ENCODE results near the gene SCARB2.
A peak's percentile ranks its signal among the peaks of the same experiment; 100 is the strongest.

The SCARB2 gene

GRCh38 chr4:76213415-76214176 lies at the start of gene SCARB2:
Gene SCARB2, minus strand, starts transcription at chr4:76213824. Its CDS starts 281 bp downstream, at chr4:76213543.
- peak within 1 kb of the TSS; percentile 86 for H3K9ac ChIP-seq (ENCODE audit: low read depth, low read length, poor library complexity, severe bottlenecking)
- peaks cover 54% of the 10 kb centered on the region for H3K4me1 ChIP-seq (ENCODE audit: insufficient read depth, low read length, poor library complexity, severe bottlenecking)
- H2AFZ ChIP-seq (ENCODE audit: low read length), result peak within 1 kb of the TSS; percentile 98
- 0 out of 2 replicates have a peak, but pooled peaks have one; percentile 15 for TF ChIP-seq CTCF (conservative IDR thresholded peaks at IDR 0.05; ENCODE audit: low read length)
- TF ChIP-seq EZH2phosphoT487 (IDR thresholded peaks at IDR 0.05; ENCODE audit: borderline replicate concordance), result no peak
- H3K36me3 ChIP-seq (ENCODE audit: insufficient read depth, low read length), result no peaks in the 10 kb centered on the region
- H3K27me3 ChIP-seq (ENCODE audit: insufficient read depth, low read length, poor library complexity, severe bottlenecking), result no peaks in the 10 kb centered on the region
- H3K4me2 ChIP-seq (ENCODE audit: low read depth, low read length, poor library complexity, severe bottlenecking), result peak within 1 kb of the TSS; percentile 96
- H3F3A ChIP-seq (ENCODE audit: low read depth), result no peaks in the 10 kb centered on the region; the same call in 1 of the 2 replicates
- no peaks in the 10 kb centered on the region for H3K9me3 ChIP-seq (ENCODE audit: insufficient read depth, low read depth, low read length)
- H3K79me2 ChIP-seq (ENCODE audit: insufficient read depth, low read length), result peaks cover 34% of the 10 kb centered on the region
- H4K20me1 ChIP-seq (ENCODE audit: insufficient read depth, low read length, poor library complexity, severe bottlenecking), result peaks cover 20% of the 10 kb centered on the region
- H3K4me3 ChIP-seq (ENCODE audit: low read length, poor library complexity, severe bottlenecking), result peak within 1 kb of the TSS; percentile 94
- no peaks in the 10 kb centered on the region for H3K9me2 ChIP-seq (replicated peaks; ENCODE audit: low read depth, low read length)

- Histone ChIP-seq H3K36me3 (ENCODE audit: insufficient read depth, low read length) (no peaks in the 10 kb centered on the region), H4K20me1 (ENCODE audit: insufficient read depth, low read length, poor library complexity, severe bottlenecking) (no peaks in the 10 kb centered on the region), H3K9ac (ENCODE audit: low read depth, low read length, poor library complexity, severe bottlenecking) (no peak overlapping the region), H2AFZ (ENCODE audit: low read length) (no peak overlapping the region), H3K9me2 (replicated peaks; ENCODE audit: low read depth, low read length) (no peaks in the 10 kb centered on the region), H3K27me3 (ENCODE audit: insufficient read depth, low read length, poor library complexity, severe bottlenecking) (no peaks in the 10 kb centered on the region), H3K79me2 (ENCODE audit: insufficient read depth, low read length) (no peaks in the 10 kb centered on the region), H3K4me3 (ENCODE audit: low read length, poor library complexity, severe bottlenecking) (no peak overlapping the region), H3K9me3 (ENCODE audit: insufficient read depth, low read depth, low read length) (no peaks in the 10 kb centered on the region), H3F3A (ENCODE audit: low read depth) (no peaks in the 10 kb centered on the region), H3K4me1 (ENCODE audit: insufficient read depth, low read length, poor library complexity, severe bottlenecking) (no peaks in the 10 kb centered on the region), H3K4me2 (ENCODE audit: low read depth, low read length, poor library complexity, severe bottlenecking) (no peak overlapping the region)
- TF ChIP-seq CTCF (conservative IDR thresholded peaks at IDR 0.05; ENCODE audit: low read length) (no peak), EZH2phosphoT487 (IDR thresholded peaks at IDR 0.05; ENCODE audit: borderline replicate concordance) (no peak)
Observed at GRCh38 chr4:76260571-76260970, 46.9 kb upstream of the SCARB2 start.

- Histone ChIP-seq H3K9me3 (ENCODE audit: insufficient read depth, low read depth, low read length) (no peaks in the 10 kb centered on the region), H3K27me3 (ENCODE audit: insufficient read depth, low read length, poor library complexity, severe bottlenecking) (no peaks in the 10 kb centered on the region), H3K4me1 (ENCODE audit: insufficient read depth, low read length, poor library complexity, severe bottlenecking) (no peaks in the 10 kb centered on the region), H3F3A (ENCODE audit: low read depth) (no peaks in the 10 kb centered on the region), H3K4me2 (ENCODE audit: low read depth, low read length, poor library complexity, severe bottlenecking) (no peak overlapping the region), H2AFZ (ENCODE audit: low read length) (no peak overlapping the region), H4K20me1 (ENCODE audit: insufficient read depth, low read length, poor library complexity, severe bottlenecking) (no peaks in the 10 kb centered on the region), H3K36me3 (ENCODE audit: insufficient read depth, low read length) (no peaks in the 10 kb centered on the region), H3K9ac (ENCODE audit: low read depth, low read length, poor library complexity, severe bottlenecking) (no peak overlapping the region), H3K4me3 (ENCODE audit: low read length, poor library complexity, severe bottlenecking) (no peak overlapping the region), H3K9me2 (replicated peaks; ENCODE audit: low read depth, low read length) (no peaks in the 10 kb centered on the region), H3K79me2 (ENCODE audit: insufficient read depth, low read length) (no peaks in the 10 kb centered on the region)
- TF ChIP-seq CTCF (conservative IDR thresholded peaks at IDR 0.05; ENCODE audit: low read length), result no peak
- TF ChIP-seq EZH2phosphoT487 (IDR thresholded peaks at IDR 0.05; ENCODE audit: borderline replicate concordance), result no peak
Observed at GRCh38 chr4:76257824-76258223, 44.2 kb upstream of the SCARB2 start.

Data from Loucy (cell line).